Upper lobe of left lung (tissue), 4 donors: Measurements from ENCODE around the gene HCFC2.

Experiments
- POLR2A ChIP-seq, 4 donors: fragments of 450-650 bp; IDR thresholded peaks; one replicate each; pipeline ENCODE4 v1.5.1; 2016 to 2017; ENCODE audit warnings: antibody characterized with exemption in 4 of 4, mild to moderate bottlenecking in 2 of 4
- POLR2AphosphoS5 ChIP-seq, 2 donors: sonication (generic); formaldehyde crosslinking; IDR thresholded peaks; one replicate each; pipeline ENCODE4 v1.5.1; 2017; ENCODE audit warnings: antibody characterized with exemption in 2 of 2
- TF ChIP-seq, protein P1 (sequence below), 6 experiments: fragments of 450-650 bp in 4 of 6; fragments of 200-600 bp in 2 of 6; sonication (generic) in 2 of 6; IDR thresholded peaks; one replicate each; pipeline ENCODE4 v1.5.1; 2016 to 2019; ENCODE audit warnings: antibody characterized with exemption in 6 of 6

DNA sequence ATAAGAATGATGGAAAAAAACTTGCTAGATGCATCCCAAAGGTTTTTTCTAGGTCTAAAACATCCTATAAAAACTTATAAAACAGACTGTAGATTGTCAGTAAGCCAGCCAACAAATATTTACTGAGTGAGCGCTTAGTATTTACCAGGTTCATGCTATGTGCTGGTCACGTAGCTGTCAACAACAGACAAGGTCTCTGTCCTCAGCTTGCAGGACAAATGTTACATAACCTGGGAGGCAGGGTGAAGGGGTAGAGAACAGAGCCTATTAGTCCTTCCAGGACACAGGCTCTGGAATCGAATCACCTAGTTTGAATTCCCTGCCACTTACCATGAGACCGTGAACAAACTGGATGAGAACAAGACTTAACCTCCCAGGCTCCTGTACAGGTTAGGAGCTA lies 67.3 kb downstream of the HCFC2 start:
- TF ChIP-seq, protein P1, sequence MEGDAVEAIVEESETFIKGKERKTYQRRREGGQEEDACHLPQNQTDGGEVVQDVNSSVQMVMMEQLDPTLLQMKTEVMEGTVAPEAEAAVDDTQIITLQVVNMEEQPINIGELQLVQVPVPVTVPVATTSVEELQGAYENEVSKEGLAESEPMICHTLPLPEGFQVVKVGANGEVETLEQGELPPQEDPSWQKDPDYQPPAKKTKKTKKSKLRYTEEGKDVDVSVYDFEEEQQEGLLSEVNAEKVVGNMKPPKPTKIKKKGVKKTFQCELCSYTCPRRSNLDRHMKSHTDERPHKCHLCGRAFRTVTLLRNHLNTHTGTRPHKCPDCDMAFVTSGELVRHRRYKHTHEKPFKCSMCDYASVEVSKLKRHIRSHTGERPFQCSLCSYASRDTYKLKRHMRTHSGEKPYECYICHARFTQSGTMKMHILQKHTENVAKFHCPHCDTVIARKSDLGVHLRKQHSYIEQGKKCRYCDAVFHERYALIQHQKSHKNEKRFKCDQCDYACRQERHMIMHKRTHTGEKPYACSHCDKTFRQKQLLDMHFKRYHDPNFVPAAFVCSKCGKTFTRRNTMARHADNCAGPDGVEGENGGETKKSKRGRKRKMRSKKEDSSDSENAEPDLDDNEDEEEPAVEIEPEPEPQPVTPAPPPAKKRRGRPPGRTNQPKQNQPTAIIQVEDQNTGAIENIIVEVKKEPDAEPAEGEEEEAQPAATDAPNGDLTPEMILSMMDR (IDR thresholded peaks at IDR 0.05), result no peak
- no peak for TF ChIP-seq POLR2A (IDR thresholded peaks at IDR 0.05)
- TF ChIP-seq POLR2AphosphoS5 (IDR thresholded peaks at IDR 0.05), result no peak
